H1 (cell line): ENCODE data around the gene ANKRD7. TPM values are rescaled to one million over a fixed set of nuclear protein-coding genes. Genes with fewer than 3 reads are reported as not detected.

Experiments used
- CTCF ChIA-PET: fragments of 300-600 bp; sonication (Branson Sonifier 250); formaldehyde crosslinking; loops from one replicate; lab custom pipeline; 2021; ENCODE audit not compliant: partially characterized antibody; lab: Charles Lee
- POLR2A ChIA-PET: fragments of 300-600 bp; sonication (Branson Sonifier 250); formaldehyde crosslinking; loops from one replicate; lab custom pipeline; 2021; ENCODE audit warnings: inconsistent platforms; ENCODE audit not compliant: partially characterized antibody; lab: Charles Lee
- DNase-seq, 2 experiments: peaks; one replicate each; pipeline versions ENCODE4 v3.0.0 to v3.0.0-alpha.2; 2010 to 2022; ENCODE audit warnings: low spot score in 2 of 2, low read depth in 1 of 2, mixed read lengths in 1 of 2
- FAIRE-seq: peaks from 2 replicates; lab custom pipeline; 2011; peaks lifted over from hg19 to GRCh38; lab: Jason Lieb, UNC
- H2AFZ ChIP-seq: 2 replicates; pipeline ENCODE4 v1.8.1; 2012; ENCODE audit warnings: low read length, inconsistent platforms
- H2AK5ac ChIP-seq: 2 replicates; pipeline ENCODE4 v1.6.1; 2013; ENCODE audit warnings: low read depth, low read length
- H2BK120ac ChIP-seq: replicated peaks from 2 replicates; pipeline ENCODE3; 2013; ENCODE audit warnings: low read depth, low read length, inconsistent platforms
- H2BK12ac ChIP-seq: 2 replicates; pipeline ENCODE4 v1.6.1; 2013; ENCODE audit warnings: low read depth, low read length
- H2BK15ac ChIP-seq: 2 replicates; pipeline ENCODE4 v1.6.1; 2013; ENCODE audit warnings: low read length
- H2BK20ac ChIP-seq: 2 replicates; pipeline ENCODE4 v1.6.1; 2013; ENCODE audit warnings: low read length
- H2BK5ac ChIP-seq: 2 replicates; pipeline ENCODE4 v1.6.1; 2013; ENCODE audit warnings: low read depth, low read length
- H3K14ac ChIP-seq: 2 replicates; pipeline ENCODE4 v1.6.1; 2013; ENCODE audit warnings: inconsistent platforms; ENCODE audit not compliant: insufficient read length
- H3K18ac ChIP-seq: 2 replicates; pipeline ENCODE4 v1.6.1; 2013; ENCODE audit warnings: low read length; ENCODE audit errors: extremely low read depth
- H3K23ac ChIP-seq: 2 replicates; pipeline ENCODE4 v1.6.1; 2013; ENCODE audit warnings: inconsistent platforms; ENCODE audit not compliant: insufficient read length
- H3K23me2 ChIP-seq: 2 replicates; pipeline ENCODE4 v1.6.1; 2013; ENCODE audit warnings: low read depth, low read length
- H3K27ac ChIP-seq: 2 replicates; pipeline ENCODE4 v1.6.1; 2011; ENCODE audit warnings: low read depth, low read length, inconsistent platforms
- H3K27me3 ChIP-seq, 4 experiments: replicated peaks in 1 of 4; 1 replicate in 1 of 4; 2 replicates in 3 of 4; pipeline versions ENCODE4 v1.6.1 to v1.8.1; 2011 to 2013; ENCODE audit warnings: low read length in 3 of 4, mild to moderate bottlenecking in 3 of 4, inconsistent platforms in 2 of 4, mixed read lengths in 2 of 4, moderate library complexity in 1 of 4; ENCODE audit not compliant: control insufficient read depth in 3 of 4, insufficient read depth in 3 of 4; ENCODE audit errors: extremely low read depth in 1 of 4
- H3K36me3 ChIP-seq, 4 experiments: 2 replicates each; pipeline versions ENCODE4 v1.6.1 to v1.8.1; 2011 to 2013; ENCODE audit warnings: mild to moderate bottlenecking in 4 of 4, low read length in 3 of 4, moderate library complexity in 2 of 4, control low read depth in 1 of 4, inconsistent platforms in 1 of 4; ENCODE audit not compliant: insufficient read depth in 4 of 4, control insufficient read depth in 2 of 4
- H3K4ac ChIP-seq: replicated peaks from 2 replicates; pipeline ENCODE3; 2013; ENCODE audit warnings: low read length, low read depth, mixed read lengths, inconsistent platforms; ENCODE audit not compliant: insufficient read length
- H3K4me1 ChIP-seq, 4 experiments: replicated peaks in 1 of 4; 1 replicate in 1 of 4; 2 replicates in 3 of 4; pipeline versions ENCODE4 v1.6.1 to v1.8.1; 2011 to 2013; ENCODE audit warnings: low read length in 3 of 4, inconsistent platforms in 2 of 4, mixed read lengths in 1 of 4; ENCODE audit not compliant: insufficient read depth in 4 of 4, control insufficient read depth in 3 of 4
- H3K4me2 ChIP-seq, 2 experiments: 2 replicates each; pipeline versions ENCODE4 v1.6.1 to v1.8.1; 2011 to 2013; ENCODE audit warnings: low read depth in 2 of 2, low read length in 2 of 2, control low read depth in 1 of 2, inconsistent platforms in 1 of 2, mild to moderate bottlenecking in 1 of 2; ENCODE audit not compliant: insufficient read depth in 1 of 2
- H3K4me3 ChIP-seq, 4 experiments: fragments of 200-600, 300-600 bp in 1 of 4; sonication (generic), shearing (Covaris generic), sonication (Bioruptor Twin) in 1 of 4; 2 replicates each; pipeline versions ENCODE4 v1.5.1 to v1.8.1; 2011 to 2016; ENCODE audit warnings: low read length in 4 of 4, low read depth in 3 of 4, control low read depth in 2 of 4, inconsistent platforms in 2 of 4, mild to moderate bottlenecking in 2 of 4, mixed read lengths in 1 of 4, moderate library complexity in 1 of 4; ENCODE audit not compliant: insufficient read depth in 2 of 4; ENCODE audit errors: extremely low read depth in 1 of 4
- H3K56ac ChIP-seq: replicated peaks from 2 replicates; pipeline ENCODE3; 2013; ENCODE audit warnings: low read depth, mild to moderate bottlenecking, mixed read lengths, low read length, inconsistent platforms; ENCODE audit not compliant: insufficient read length
- H3K79me1 ChIP-seq: 2 replicates; pipeline ENCODE4 v1.6.1; 2013; ENCODE audit warnings: low read depth, low read length, control low read depth
- H3K79me2 ChIP-seq, 2 experiments: 2 replicates each; pipeline versions ENCODE4 v1.6.1 to v1.8.1; 2012 to 2013; ENCODE audit warnings: low read length in 2 of 2, mild to moderate bottlenecking in 2 of 2, inconsistent platforms in 1 of 2; ENCODE audit not compliant: insufficient read depth in 2 of 2, control insufficient read depth in 1 of 2
- H3K9ac ChIP-seq, 4 experiments: replicated peaks in 1 of 4; 1 replicate in 1 of 4; 2 replicates in 3 of 4; pipeline versions ENCODE4 v1.6.1 to v1.8.1; 2011 to 2013; ENCODE audit warnings: low read depth in 3 of 4, low read length in 3 of 4, control low read depth in 2 of 4, mild to moderate bottlenecking in 2 of 4, moderate library complexity in 2 of 4, inconsistent platforms in 1 of 4; ENCODE audit errors: extremely low read depth in 1 of 4
- H3K9me3 ChIP-seq, 2 experiments: 2 replicates each; pipeline versions ENCODE4 v1.6.1 to v1.8.1; 2012 to 2013; ENCODE audit warnings: mild to moderate bottlenecking in 2 of 2, moderate library complexity in 2 of 2, control low read depth in 1 of 2, inconsistent platforms in 1 of 2, low read depth in 1 of 2, low read length in 1 of 2, mixed read lengths in 1 of 2; ENCODE audit not compliant: insufficient read depth in 2 of 2
- H4K20me1 ChIP-seq, 2 experiments: replicated peaks in 1 of 2; 2 replicates each; pipeline versions ENCODE3 to v1.8.1; 2011 to 2013; ENCODE audit warnings: inconsistent platforms in 2 of 2, low read length in 2 of 2, mild to moderate bottlenecking in 1 of 2; ENCODE audit not compliant: insufficient read depth in 2 of 2, control insufficient read depth in 1 of 2
- H4K5ac ChIP-seq: 2 replicates; pipeline ENCODE4 v1.6.1; 2013; ENCODE audit warnings: low read length, low read depth, mixed read lengths, inconsistent platforms; ENCODE audit not compliant: insufficient read length
- H4K8ac ChIP-seq: 2 replicates; pipeline ENCODE4 v1.8.0; 2013; ENCODE audit warnings: mild to moderate bottlenecking, moderate library complexity, low read length, inconsistent platforms; ENCODE audit not compliant: insufficient read depth; ENCODE audit errors: extremely low read depth
- H4K91ac ChIP-seq: replicated peaks from 2 replicates; pipeline ENCODE3; 2013; ENCODE audit warnings: low read length, mixed read lengths, inconsistent platforms; ENCODE audit not compliant: insufficient read length
- ATF2 ChIP-seq: IDR thresholded peaks from 2 replicates; pipeline ENCODE4 v1.6.1; 2012; ENCODE audit warnings: low read length, inconsistent platforms
- BRCA1 ChIP-seq: IDR thresholded peaks from 2 replicates; pipeline ENCODE4 v1.6.1; 2012; ENCODE audit warnings: low read depth, low read length, improper control_type of control experiment
- CBX5 ChIP-seq: fragments of 300-800, 300-1000 bp; sonication (generic); IDR thresholded peaks from 2 replicates; pipeline ENCODE4 v1.7.1; 2016; ENCODE audit warnings: antibody characterized with exemption, low read length, low read depth
- CREB1 ChIP-seq: IDR thresholded peaks from 2 replicates; pipeline ENCODE4 v1.6.1; 2012; ENCODE audit warnings: inconsistent platforms
- NANOG ChIP-seq: IDR thresholded peaks from 2 replicates; pipeline ENCODE4 v1.6.1; 2011; ENCODE audit warnings: low read length, low read depth, mild to moderate bottlenecking, inconsistent platforms; ENCODE audit not compliant: insufficient read depth, poor library complexity, severe bottlenecking
- POLR2AphosphoS5 ChIP-seq: IDR thresholded peaks from 2 replicates; pipeline ENCODE4 v1.6.1; 2011; ENCODE audit warnings: low read depth, low read length
- SP2 ChIP-seq: IDR thresholded peaks from 2 replicates; pipeline ENCODE4 v1.6.1; 2012; ENCODE audit warnings: mild to moderate bottlenecking, low read length, inconsistent platforms
- WGBS, 2 experiments: shearing (Covaris generic) in 1 of 2; methylation state at CpG; one replicate each; pipeline versions ENCODE4 v1.1.6 to v1.1.7; 2013 to 2015; ENCODE audit warnings: low lambda C conversion rate in 2 of 2, mixed read lengths in 2 of 2, inconsistent platforms in 1 of 2, low coverage in 1 of 2, missing lambda C conversion rate in 1 of 2; ENCODE audit not compliant: insufficient replicate concordance in 2 of 2, insufficient coverage in 1 of 2, insufficient read length in 1 of 2; ENCODE audit errors: extremely low coverage in 1 of 2, missing lambda C conversion rate in 1 of 2; 5-methylcytosine and 5-hydroxymethylcytosine counted together
- polyA plus RNA-seq, 7 experiments: library from polyadenylated mRNA; depleted of rRNA in 3 of 7; stranded (reverse) in 5 of 7; unstranded in 2 of 7; fragments of >200 nt in 5 of 7; fragments of 200-250 nt in 2 of 7; gene quantifications; 1 replicate in 5 of 7; 2 replicates in 1 of 7; 4 replicates in 1 of 7; pipeline versions ENCODE4 v1.2.1 to v1.2.3, GENCODE V29; 2011 to 2013; ENCODE audit warnings: missing spikeins in 2 of 7, mixed read lengths in 2 of 7
- total RNA-seq: library from RNA; stranded (reverse); fragmentation: NEBNext Ultra II Directional; extraction: Animal tissue kit (Norgen Biotek cat#: 25700); gene quantifications from 2 replicates; pipeline ENCODE4 v1.2.1, GENCODE V29; 2021
- TF ChIP-seq, protein P1 (sequence below), 3 experiments: IDR thresholded peaks; 1 replicate in 2 of 3; 2 replicates in 1 of 3; pipeline versions ENCODE4 v1.5.1 to v1.6.1; 2011; ENCODE audit warnings: low read length in 3 of 3, mild to moderate bottlenecking in 3 of 3, inconsistent platforms in 2 of 3, low read depth in 1 of 3, moderate library complexity in 1 of 3; ENCODE audit not compliant: insufficient read depth in 1 of 3; ENCODE audit errors: control extremely low read depth in 1 of 3

ANKRD7 gene
- total and polyA plus RNA-seq, 2 of the 8 experiments (the other 6 are each of a cell fraction or from before 2014, with no cell fraction given) = not detected

DNA sequence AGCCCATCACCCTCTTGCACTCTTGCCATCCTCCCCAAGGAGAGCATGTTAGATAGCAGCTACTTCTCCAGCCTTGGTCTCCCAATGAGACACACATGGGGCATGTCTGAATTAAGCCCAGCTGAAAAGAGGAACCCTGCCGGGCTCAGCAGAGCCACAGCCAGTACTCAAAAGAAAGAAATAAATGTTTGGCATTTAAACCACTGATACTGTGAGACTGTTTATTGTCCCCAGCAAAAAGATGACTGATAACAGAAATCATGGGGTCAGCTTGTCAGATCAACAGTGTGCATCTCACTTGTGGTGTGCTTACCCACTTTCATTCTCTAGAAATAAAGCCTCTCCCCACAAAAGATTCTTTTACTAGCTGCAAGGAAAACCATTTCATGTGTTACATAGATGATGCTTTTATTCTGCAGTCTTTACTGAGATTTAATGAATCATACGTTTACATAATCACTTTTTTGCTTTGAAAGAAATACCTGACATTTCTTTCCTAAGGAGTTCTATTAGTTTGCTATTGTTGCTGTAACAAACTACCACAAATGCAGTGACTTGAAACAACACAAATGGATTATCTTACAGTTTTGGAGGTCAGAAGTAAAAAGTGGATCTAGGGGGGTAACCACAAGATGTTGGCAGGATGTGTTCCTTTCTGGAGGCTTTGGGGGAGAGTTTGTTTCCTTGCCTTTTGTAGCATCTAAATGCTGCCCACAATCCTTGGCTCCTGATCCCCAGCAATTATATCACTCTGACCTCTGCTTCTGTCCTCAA is 20.9 kb downstream of the ANKRD7 start:
- H4K5ac ChIP-seq = no peak overlapping the region
- no peaks in the 10 kb centered on the region for H3K23me2 ChIP-seq
- H3K79me2 ChIP-seq = no peaks in the 10 kb centered on the region
- H2BK20ac ChIP-seq = no peak overlapping the region
- ChIA-PET CTCF (no interaction called here), POLR2A (no interaction called here)
- peak overlapping the region; percentile 34; the same call in 1 of the 2 replicates for H3K18ac ChIP-seq
- no peak overlapping the region for H2BK120ac ChIP-seq
- H3K4me1 ChIP-seq = peaks cover 0 to 2% (median under 1%) of the 10 kb centered on the region in 4 experiments; a peak in 2 of 7 replicates
- no peak overlapping the region for H2BK15ac ChIP-seq
- no peak overlapping the region for H3K14ac ChIP-seq
- no peak overlapping the region for H3K56ac ChIP-seq
- H4K91ac ChIP-seq = no peak overlapping the region
- H4K8ac ChIP-seq = no peak overlapping the region
- no peak overlapping the region for H2BK5ac ChIP-seq
- no peak overlapping the region for H2BK12ac ChIP-seq
- no peak overlapping the region for H3K23ac ChIP-seq
- H3K27ac ChIP-seq = no peak overlapping the region
- no peaks in the 10 kb centered on the region for H4K20me1 ChIP-seq
- no peak overlapping the region for H3K4me3 ChIP-seq
- DNase-seq (no peak), FAIRE-seq (no peak)
- H3K4ac ChIP-seq = no peak overlapping the region
- peaks cover 0 to 1% (median 0%) of the 10 kb centered on the region in 4 experiments; a peak in 1 of 7 replicates for H3K27me3 ChIP-seq
- H2AK5ac ChIP-seq = no peak overlapping the region
- no peak overlapping the region; the same call in 1 of the 2 replicates for H2AFZ ChIP-seq
- no peaks in the 10 kb centered on the region for H3K79me1 ChIP-seq
- WGBS, 2 experiments = 76% methylated on average over 2 of the region's 2 CpGs; no CpG with 5 or more reads in 1 of the 2 experiments
- no peak overlapping the region for H3K9ac ChIP-seq
- H3K9me3 ChIP-seq = no peaks in the 10 kb centered on the region
- H3K4me2 ChIP-seq = no peak overlapping the region
- no peaks in the 10 kb centered on the region for H3K36me3 ChIP-seq
- TF ChIP-seq CBX5 = no peak
- no peak for TF ChIP-seq ATF2
- TF ChIP-seq BRCA1 = no peak
- TF ChIP-seq NANOG = no peak
- no peak for TF ChIP-seq SP2
- TF ChIP-seq POLR2AphosphoS5 = no peak
- TF ChIP-seq CREB1 = no peak
- TF ChIP-seq, protein P1, sequence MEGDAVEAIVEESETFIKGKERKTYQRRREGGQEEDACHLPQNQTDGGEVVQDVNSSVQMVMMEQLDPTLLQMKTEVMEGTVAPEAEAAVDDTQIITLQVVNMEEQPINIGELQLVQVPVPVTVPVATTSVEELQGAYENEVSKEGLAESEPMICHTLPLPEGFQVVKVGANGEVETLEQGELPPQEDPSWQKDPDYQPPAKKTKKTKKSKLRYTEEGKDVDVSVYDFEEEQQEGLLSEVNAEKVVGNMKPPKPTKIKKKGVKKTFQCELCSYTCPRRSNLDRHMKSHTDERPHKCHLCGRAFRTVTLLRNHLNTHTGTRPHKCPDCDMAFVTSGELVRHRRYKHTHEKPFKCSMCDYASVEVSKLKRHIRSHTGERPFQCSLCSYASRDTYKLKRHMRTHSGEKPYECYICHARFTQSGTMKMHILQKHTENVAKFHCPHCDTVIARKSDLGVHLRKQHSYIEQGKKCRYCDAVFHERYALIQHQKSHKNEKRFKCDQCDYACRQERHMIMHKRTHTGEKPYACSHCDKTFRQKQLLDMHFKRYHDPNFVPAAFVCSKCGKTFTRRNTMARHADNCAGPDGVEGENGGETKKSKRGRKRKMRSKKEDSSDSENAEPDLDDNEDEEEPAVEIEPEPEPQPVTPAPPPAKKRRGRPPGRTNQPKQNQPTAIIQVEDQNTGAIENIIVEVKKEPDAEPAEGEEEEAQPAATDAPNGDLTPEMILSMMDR (IDR thresholded peaks at IDR 0.05; ENCODE audit: control extremely low read depth in 1 of 3, insufficient read depth in 1 of 3, low read depth in 1 of 3, low read length in 3 of 3) = no peak
